ENCODE results near the gene USP17L12.
"Not testable (repeated sequence)": the region's sequence is repeated elsewhere in the genome, so short reads cannot be mapped to it uniquely, and the experiment has no call there.

Gene USP17L12

GRCh38 chr4:9219852-9220251 lies at the start of gene USP17L12:
USP17L12 (plus strand) TSS chr4:9220152; CDS start chr4:9220152, 0 bp downstream.
- DNase-seq = not testable (repeated sequence)

GRCh38 chr4:9210357-9210756 lies 9.6 kb upstream of the USP17L12 start, which contains the start of gene USP17L10:
USP17L10 (plus strand) TSS chr4:9210657; CDS start chr4:9210657, 0 bp downstream.
- DNase-seq = not testable (repeated sequence)

- DNase-seq = not testable (repeated sequence)
Measured at GRCh38 chr4:9214701-9215100, 5.3 kb upstream of the USP17L12 start.

- DNase-seq = not testable (repeated sequence)
Measured at GRCh38 chr4:9215105-9215504, 4.8 kb upstream of the USP17L12 start, which contains the start of gene USP17L11. USP17L11 (plus strand) TSS chr4:9215405; CDS start chr4:9215405, 0 bp downstream.

GRCh38 chr4:9224596-9224995 lies 4.6 kb downstream of the USP17L12 start, which contains the start of gene USP17L13:
USP17L13 (plus strand) TSS chr4:9224896; CDS start chr4:9224896, 0 bp downstream.
- DNase-seq = not testable (repeated sequence)

GRCh38 chr4:9230249-9230648 lies 10.3 kb downstream of the USP17L12 start:
- peak; percentile 8 for DNase-seq

- not testable (repeated sequence) for DNase-seq
Measured at GRCh38 chr4:9234085-9234484, 14.1 kb downstream of the USP17L12 start, which contains the start of gene USP17L15. USP17L15 (plus strand) TSS chr4:9234385; CDS start chr4:9234385, 0 bp downstream.

- DNase-seq = not testable (repeated sequence)
Measured at GRCh38 chr4:9238461-9238860, 18.5 kb downstream of the USP17L12 start.

- DNase-seq = not testable (repeated sequence)
Measured at GRCh38 chr4:9243579-9243978, 23.6 kb downstream of the USP17L12 start, which contains the start of gene USP17L17. USP17L17 (plus strand) TSS chr4:9243879; CDS start chr4:9243879, 0 bp downstream.

- DNase-seq = not testable (repeated sequence)
Measured at GRCh38 chr4:9247953-9248680, 28.2 kb downstream of the USP17L12 start, which contains the start of gene USP17L18. USP17L18 (plus strand) TSS chr4:9248630; CDS start chr4:9248630, 0 bp downstream.

- DNase-seq = not testable (repeated sequence)
Measured at GRCh38 chr4:9253078-9253477, 33.1 kb downstream of the USP17L12 start, which contains the start of gene USP17L19. USP17L19 (plus strand) TSS chr4:9253378; CDS start chr4:9253378, 0 bp downstream.

GRCh38 chr4:9257824-9258223 lies 37.9 kb downstream of the USP17L12 start, which contains the start of gene USP17L20:
USP17L20 (plus strand) TSS chr4:9258124; CDS start chr4:9258124, 0 bp downstream.
- DNase-seq = not testable (repeated sequence)

- not testable (repeated sequence) for DNase-seq
Measured at GRCh38 chr4:9262572-9262971, 42.6 kb downstream of the USP17L12 start, which contains the start of gene USP17L21. USP17L21 (plus strand) TSS chr4:9262872; CDS start chr4:9262872, 0 bp downstream.

- DNase-seq = not testable (repeated sequence)
Measured at GRCh38 chr4:9267319-9267718, 47.4 kb downstream of the USP17L12 start, which contains the start of gene USP17L22. USP17L22 (plus strand) TSS chr4:9267619; CDS start chr4:9267619, 0 bp downstream.

Data from activated CD4-positive, CD25-positive, alpha-beta regulatory T cell treated with anti-CD3 and anti-CD28 coated beads, Interleukin-2, amount 50 U/mL, for 72 hours (primary cell).